Memory B cell (primary cell): ENCODE results near the gene MAD1L1.

Source experiments
- ATAC-seq: fragments of 150-1000 bp; cut with Tn5 transposase; 2 replicates; pipeline ENCODE4 v1.10.0; 2021; ENCODE audit warnings: low read depth, mild to moderate bottlenecking, moderate library complexity
- DNase-seq, 2 donors: peaks; one replicate each; pipeline ENCODE4 v3.0.0; 2022; ENCODE audit warnings: low spot score in 2 of 2
- H3K27ac Mint-ChIP-seq: one replicate; pipeline ENCODE4 v1.8.0; 2022; ENCODE audit warnings: mild to moderate bottlenecking, moderate library complexity, mixed read lengths
- H3K27me3 Mint-ChIP-seq: one replicate; pipeline ENCODE4 v1.8.0; 2022; ENCODE audit warnings: mixed read lengths
- H3K36me3 Mint-ChIP-seq: one replicate; pipeline ENCODE4 v1.8.0; 2022; ENCODE audit warnings: mild to moderate bottlenecking, mixed read lengths
- H3K4me1 Mint-ChIP-seq: one replicate; pipeline ENCODE4 v1.8.0; 2022; ENCODE audit warnings: mixed read lengths
- H3K4me3 Mint-ChIP-seq: one replicate; pipeline ENCODE4 v1.8.0; 2022; ENCODE audit warnings: mild to moderate bottlenecking, moderate library complexity, mixed read lengths
- H3K9me3 Mint-ChIP-seq: one replicate; pipeline ENCODE4 v1.8.0; 2022; ENCODE audit warnings: mixed read lengths

The MAD1L1 gene

GRCh38 chr7:2013381-2014311, 219.1 kb downstream of the MAD1L1 start:
- no peak for ATAC-seq
- Mint-ChIP-seq H3K9me3 (no peaks in the 10 kb centered on the region), H3K36me3 (peaks cover 13% of the 10 kb centered on the region), H3K27me3 (no peaks in the 10 kb centered on the region), H3K4me1 (peaks cover 3% of the 10 kb centered on the region), H3K27ac (no peak overlapping the region), H3K4me3 (no peak overlapping the region)
- no peak for DNase-seq

GRCh38 chr7:2012981-2013380, 219.8 kb downstream of the MAD1L1 start:
- no peaks in the 10 kb centered on the region for H3K4me1 Mint-ChIP-seq
- DNase-seq, result no peak
- H3K9me3 Mint-ChIP-seq, result no peaks in the 10 kb centered on the region
- H3K27ac Mint-ChIP-seq, result no peak overlapping the region
- no peak overlapping the region for H3K4me3 Mint-ChIP-seq
- peaks cover 13% of the 10 kb centered on the region for H3K36me3 Mint-ChIP-seq
- H3K27me3 Mint-ChIP-seq, result no peaks in the 10 kb centered on the region
- no peak for ATAC-seq

- ATAC-seq (no peak), DNase-seq (no peak)
- no peak overlapping the region for H3K4me3 Mint-ChIP-seq
- H3K36me3 Mint-ChIP-seq, result peaks cover 13% of the 10 kb centered on the region
- H3K27ac Mint-ChIP-seq, result no peak overlapping the region
- H3K4me1 Mint-ChIP-seq, result no peaks in the 10 kb centered on the region
- H3K9me3 Mint-ChIP-seq, result no peaks in the 10 kb centered on the region
- no peaks in the 10 kb centered on the region for H3K27me3 Mint-ChIP-seq
Observed at GRCh38 chr7:2012044-2012900, 220.5 kb downstream of the MAD1L1 start.

- DNase-seq, result no peak
- ATAC-seq, result no peak
- H3K27ac Mint-ChIP-seq, result no peak overlapping the region
- no peaks in the 10 kb centered on the region for H3K27me3 Mint-ChIP-seq
- no peaks in the 10 kb centered on the region for H3K9me3 Mint-ChIP-seq
- no peak overlapping the region for H3K4me3 Mint-ChIP-seq
- H3K4me1 Mint-ChIP-seq, result peaks cover 3% of the 10 kb centered on the region
- H3K36me3 Mint-ChIP-seq, result peaks cover 13% of the 10 kb centered on the region
Observed at GRCh38 chr7:2011266-2012043, 221.3 kb downstream of the MAD1L1 start.

GRCh38 chr7:2010551-2011265, 222.0 kb downstream of the MAD1L1 start:
- H3K36me3 Mint-ChIP-seq, result peaks cover 16% of the 10 kb centered on the region
- no peak overlapping the region for H3K27ac Mint-ChIP-seq
- no peaks in the 10 kb centered on the region for H3K27me3 Mint-ChIP-seq

GRCh38 chr7:2010101-2010500, 222.6 kb downstream of the MAD1L1 start:
- Mint-ChIP-seq H3K36me3 (peaks cover 16% of the 10 kb centered on the region), H3K27ac (no peak overlapping the region), H3K27me3 (no peaks in the 10 kb centered on the region)

More at GRCh38 chr7:2010551-2011265, 222.0 kb downstream of the MAD1L1 start:
- DNase-seq (no peak), ATAC-seq (no peak)
- Mint-ChIP-seq H3K4me3 (no peak overlapping the region), H3K4me1 (peaks cover 10% of the 10 kb centered on the region), H3K9me3 (no peaks in the 10 kb centered on the region)

GRCh38 chr7:2009541-2010001, 223.2 kb downstream of the MAD1L1 start:
- Mint-ChIP-seq H3K27me3 (no peaks in the 10 kb centered on the region), H3K4me1 (peaks cover 19% of the 10 kb centered on the region), H3K27ac (no peak overlapping the region), H3K36me3 (peaks cover 16% of the 10 kb centered on the region), H3K9me3 (no peaks in the 10 kb centered on the region), H3K4me3 (no peak overlapping the region)
- DNase-seq (no peak), ATAC-seq (no peak)

More at GRCh38 chr7:2010101-2010500, 222.6 kb downstream of the MAD1L1 start:
- no peak for ATAC-seq
- Mint-ChIP-seq H3K9me3 (no peaks in the 10 kb centered on the region), H3K4me1 (peaks cover 16% of the 10 kb centered on the region), H3K4me3 (no peak overlapping the region)
- DNase-seq, result no peak

GRCh38 chr7:2008936-2009540, 223.7 kb downstream of the MAD1L1 start:
- no peak for ATAC-seq
- H3K4me1 Mint-ChIP-seq, result peaks cover 19% of the 10 kb centered on the region
- no peaks in the 10 kb centered on the region for H3K27me3 Mint-ChIP-seq
- H3K27ac Mint-ChIP-seq, result no peak overlapping the region
- H3K36me3 Mint-ChIP-seq, result peaks cover 16% of the 10 kb centered on the region
- DNase-seq, result no peak
- H3K9me3 Mint-ChIP-seq, result no peaks in the 10 kb centered on the region
- no peak overlapping the region for H3K4me3 Mint-ChIP-seq

GRCh38 chr7:2008101-2008935, 224.4 kb downstream of the MAD1L1 start:
- DNase-seq, result no peak
- no peaks in the 10 kb centered on the region for H3K27me3 Mint-ChIP-seq
- no peak for ATAC-seq
- H3K9me3 Mint-ChIP-seq, result no peaks in the 10 kb centered on the region
- peak overlapping the region; percentile 24 for H3K27ac Mint-ChIP-seq
- H3K4me1 Mint-ChIP-seq, result peaks cover 19% of the 10 kb centered on the region
- peaks cover 13% of the 10 kb centered on the region for H3K36me3 Mint-ChIP-seq
- no peak overlapping the region for H3K4me3 Mint-ChIP-seq

- Mint-ChIP-seq H3K27me3 (no peaks in the 10 kb centered on the region), H3K9me3 (no peaks in the 10 kb centered on the region), H3K27ac (peak overlapping the region; percentile 24), H3K4me1 (peaks cover 19% of the 10 kb centered on the region), H3K36me3 (peaks cover 8% of the 10 kb centered on the region), H3K4me3 (no peak overlapping the region)
- ATAC-seq, result no peak
- no peak for DNase-seq
Observed at GRCh38 chr7:2007551-2007950, 225.2 kb downstream of the MAD1L1 start.

- no peak for DNase-seq
- H3K4me3 Mint-ChIP-seq, result no peak overlapping the region
- H3K9me3 Mint-ChIP-seq, result no peaks in the 10 kb centered on the region
- no peak overlapping the region for H3K27ac Mint-ChIP-seq
- peaks cover 6% of the 10 kb centered on the region for H3K36me3 Mint-ChIP-seq
- peaks cover 19% of the 10 kb centered on the region for H3K4me1 Mint-ChIP-seq
- no peaks in the 10 kb centered on the region for H3K27me3 Mint-ChIP-seq
- ATAC-seq, result no peak
Observed at GRCh38 chr7:2006921-2007381, 225.8 kb downstream of the MAD1L1 start.

- Mint-ChIP-seq H3K27me3 (no peaks in the 10 kb centered on the region), H3K4me3 (no peak overlapping the region), H3K36me3 (peaks cover 6% of the 10 kb centered on the region), H3K27ac (peak overlapping the region; percentile 56), H3K4me1 (peaks cover 19% of the 10 kb centered on the region), H3K9me3 (no peaks in the 10 kb centered on the region)
- DNase-seq, result no peak
- ATAC-seq, result no peak
Observed at GRCh38 chr7:2006231-2006771, 226.4 kb downstream of the MAD1L1 start.
